Mesenteric fat pad (tissue), 1 donor: ENCODE data around the gene SS18. TPM values are rescaled to one million over a fixed set of nuclear protein-coding genes. Genes with fewer than 3 reads are reported as not detected.

Source experiments
- DNase-seq: peaks from one replicate; pipeline ENCODE4 v3.0.0-alpha.2; 2020; ENCODE audit warnings: low spot score
- total RNA-seq: library from RNA; stranded (reverse); fragmentation: NEBNext Ultra II Directional; extraction: Animal tissue kit (Norgen Biotek cat#: 25700); gene quantifications from one replicate; pipeline ENCODE4 v1.2.1, GENCODE V29; 2021
- donor health status: DM: yes; HTN: yes; CAD: no.

Gene SS18
- total RNA-seq, 1 donor from 2014 or later = 69.9 TPM

DNA sequence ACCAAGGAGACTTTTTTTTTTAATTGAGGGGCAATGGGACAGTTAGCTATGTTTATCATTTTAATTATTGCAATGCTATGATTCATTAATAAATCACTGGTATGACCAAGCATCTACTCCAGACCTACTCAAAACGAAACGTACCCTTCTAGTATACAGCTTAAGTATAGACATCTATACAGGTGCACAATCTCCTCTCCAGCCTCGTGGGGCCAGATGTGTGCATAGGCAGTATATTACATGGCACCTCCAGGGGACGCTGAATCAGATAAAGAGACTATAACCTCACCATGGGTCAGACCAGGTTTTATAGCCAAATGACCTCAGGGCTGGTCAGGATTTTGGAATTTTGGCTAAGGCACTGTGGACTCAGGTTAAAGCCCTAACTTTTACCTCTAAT lies 86.6 kb downstream of the SS18 start:
- DNase-seq = no peak

DNA sequence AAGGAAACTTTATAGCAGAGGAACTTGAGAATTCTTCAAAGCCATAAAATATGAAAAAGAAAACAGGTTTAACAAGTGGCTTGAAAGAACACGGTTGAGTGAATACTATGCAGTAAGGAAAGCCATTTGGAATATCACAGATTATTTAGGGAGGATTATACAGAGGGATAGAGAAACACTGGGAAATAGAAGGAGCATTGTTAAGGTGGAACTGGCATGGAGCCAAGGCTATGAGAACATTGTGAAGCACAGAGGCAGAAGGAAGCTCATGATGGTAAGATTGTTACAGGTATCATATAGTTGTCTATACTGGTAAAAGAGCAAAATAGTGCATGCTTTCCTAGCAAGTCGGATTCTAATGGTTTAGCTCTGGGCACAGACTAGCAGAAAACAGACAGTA lies 87.1 kb downstream of the SS18 start:
- no peak for DNase-seq

DNA sequence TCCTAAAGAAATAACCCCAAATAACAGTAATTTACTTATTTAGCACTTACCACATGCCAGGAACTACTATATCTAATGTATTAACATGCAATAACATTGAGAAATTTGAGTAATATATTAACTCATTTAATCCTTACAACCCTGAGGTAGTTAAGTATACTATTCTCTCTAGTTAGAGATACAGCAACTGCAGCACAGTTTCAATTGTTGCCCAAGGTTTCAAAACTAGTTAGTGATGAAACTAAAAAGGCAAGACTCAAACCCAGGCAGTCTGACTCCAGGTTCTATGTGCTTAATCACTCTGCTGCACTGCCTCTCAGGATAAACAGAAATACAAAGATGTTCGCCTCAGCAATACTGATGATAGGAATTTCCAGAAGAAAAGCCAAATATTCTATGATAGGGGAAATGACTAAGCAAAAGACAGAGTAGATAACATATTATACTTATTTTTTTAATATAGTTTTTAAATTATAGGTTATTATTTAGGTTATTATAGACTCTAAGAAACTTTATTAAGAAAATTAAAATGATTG lies 88.0 kb downstream of the SS18 start:
- DNase-seq = no peak

DNA sequence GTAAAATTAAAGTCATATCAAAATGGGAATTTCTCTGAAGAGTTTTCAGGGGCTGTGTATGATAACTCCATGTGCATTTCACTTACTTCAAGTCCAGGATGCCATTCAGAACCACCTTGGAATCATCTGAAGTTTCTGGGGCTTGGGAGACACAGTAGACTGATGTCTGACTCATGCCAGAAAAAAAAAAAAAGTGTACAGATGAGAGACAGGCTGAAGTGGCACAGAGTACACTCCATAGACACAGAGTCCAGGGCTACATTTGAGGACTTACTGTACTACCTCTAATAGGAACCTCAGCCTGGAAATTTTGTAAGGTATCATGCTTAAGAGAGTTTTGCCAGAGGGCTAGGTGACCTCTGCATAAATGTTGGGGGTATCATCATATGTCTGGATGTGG lies 92.0 kb downstream of the SS18 start:
- no peak for DNase-seq

DNA sequence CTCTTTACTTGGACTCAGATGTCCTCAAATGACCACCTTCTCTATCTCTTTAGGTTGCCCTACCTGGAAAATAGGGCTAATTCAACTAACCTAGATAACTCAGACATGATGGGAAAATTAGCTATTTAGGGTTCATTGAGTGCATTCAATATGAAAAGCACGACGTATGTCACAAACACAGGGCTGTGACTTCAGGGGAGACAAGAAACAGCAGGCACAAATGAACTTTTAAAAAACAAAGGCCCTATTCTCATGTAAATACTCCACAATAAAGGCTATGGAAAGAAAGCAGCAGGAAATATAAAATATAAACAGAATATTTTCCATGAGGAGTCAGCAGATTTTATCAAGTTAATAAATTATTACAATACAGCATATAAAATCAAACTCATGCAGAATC lies 97.8 kb downstream of the SS18 start:
- DNase-seq = no peak

DNA sequence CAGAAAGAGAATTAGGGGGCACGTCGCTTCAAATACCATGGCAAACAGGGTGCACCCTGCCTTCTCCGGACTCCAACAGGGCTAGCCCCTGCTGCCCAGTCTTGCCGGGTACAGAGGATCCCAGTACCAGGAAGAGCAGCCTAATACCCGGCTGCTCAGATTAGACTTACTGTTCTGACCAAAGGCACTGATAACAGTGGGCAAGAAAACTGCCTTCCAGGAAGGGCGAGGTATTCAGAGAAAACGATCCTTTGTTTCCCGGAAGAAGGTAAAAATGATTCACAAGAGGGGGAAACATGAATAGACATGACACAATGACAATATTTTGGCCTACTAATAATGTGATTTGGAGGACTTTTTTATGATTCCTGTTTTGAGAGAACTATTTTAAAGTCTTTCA lies 99.9 kb downstream of the SS18 start:
- DNase-seq = no peak

DNA sequence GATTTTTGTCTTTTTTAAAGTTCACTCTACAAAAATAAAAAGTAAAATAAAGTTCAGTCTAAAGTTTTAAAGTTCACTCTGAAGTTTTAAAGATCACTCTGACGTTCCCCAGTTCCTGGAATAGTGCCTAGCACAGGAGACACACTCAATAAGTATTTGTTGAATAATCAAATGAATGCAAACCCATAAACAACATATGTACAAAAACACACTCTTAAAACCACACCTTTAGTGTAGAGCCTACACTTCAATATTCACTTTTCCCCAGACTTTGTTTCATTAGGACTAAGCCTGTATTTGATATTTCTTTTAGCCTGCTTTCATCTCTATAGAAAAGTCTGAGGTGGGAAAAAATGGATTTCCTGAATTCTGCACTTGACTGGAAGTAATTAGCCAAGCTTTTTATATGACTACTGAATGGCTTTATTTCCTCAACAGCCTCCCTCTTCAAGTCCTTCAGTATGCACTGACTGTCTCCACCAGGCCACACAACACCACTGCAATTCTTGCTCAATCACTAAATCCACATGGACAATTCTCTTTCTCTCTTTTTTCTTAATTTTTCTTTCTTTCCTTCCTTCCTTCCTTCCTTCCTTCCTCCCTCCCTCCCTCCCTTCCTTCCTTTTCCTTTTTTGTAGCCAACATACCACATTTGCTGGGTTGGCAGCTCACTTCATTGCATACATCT lies 104.6 kb downstream of the SS18 start:
- DNase-seq = no peak

DNA sequence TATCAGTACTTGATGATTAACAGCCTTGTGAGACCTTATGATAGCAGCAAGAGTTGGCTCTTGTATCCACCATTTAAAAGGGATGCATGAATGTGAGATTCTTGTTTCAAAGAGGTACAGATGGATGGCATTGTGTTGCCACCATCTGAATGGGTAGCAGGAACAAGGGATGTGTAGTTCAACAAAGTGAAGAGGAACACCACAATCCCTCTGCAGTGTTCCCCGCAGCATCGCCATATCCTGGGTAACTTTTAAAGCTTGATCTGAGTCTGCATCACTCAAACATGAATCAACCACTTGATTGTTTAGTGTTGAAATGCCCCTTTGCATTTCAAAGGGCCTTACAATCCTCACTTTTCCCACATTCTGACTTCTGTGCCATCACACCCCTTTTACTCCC lies 106.7 kb downstream of the SS18 start:
- DNase-seq = no peak

DNA sequence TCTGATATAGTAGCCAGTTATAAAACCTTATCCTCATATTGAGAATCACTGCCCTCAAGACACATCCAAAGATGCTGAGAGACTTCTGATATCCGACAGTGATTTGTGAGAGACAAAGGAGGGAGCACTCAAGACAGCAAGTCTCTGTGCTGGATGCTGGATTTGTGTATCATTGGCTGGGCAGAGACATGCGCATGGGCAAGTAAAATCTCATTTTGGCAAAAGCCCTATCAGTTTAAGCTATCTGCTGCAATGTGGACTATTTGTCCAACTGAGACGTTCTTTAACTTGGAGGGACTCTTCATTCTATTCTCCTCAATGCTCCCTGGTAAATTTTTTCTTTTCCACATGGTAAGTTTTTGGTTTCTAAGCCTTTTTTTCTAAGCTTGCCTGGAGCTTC lies 107.5 kb downstream of the SS18 start:
- no peak for DNase-seq

DNA sequence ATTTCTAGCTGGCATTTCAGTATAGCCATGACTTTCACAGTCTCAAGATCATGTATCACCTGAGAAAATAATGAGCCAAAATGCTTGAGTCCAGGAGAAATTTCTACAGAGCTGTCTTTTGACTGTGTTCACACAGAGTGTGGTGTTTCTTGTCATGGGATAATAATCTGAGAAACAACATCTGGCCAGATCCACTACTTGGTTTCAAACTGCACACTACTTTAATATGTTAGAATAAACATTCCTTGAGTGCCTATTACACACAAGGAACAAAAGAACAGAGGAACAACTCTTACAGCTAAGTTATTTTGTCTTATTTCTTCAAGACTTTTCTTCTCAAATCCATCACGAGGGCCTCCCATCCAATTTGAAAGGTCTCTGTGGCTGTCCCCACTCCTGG lies 108.3 kb downstream of the SS18 start:
- no peak for DNase-seq

DNA sequence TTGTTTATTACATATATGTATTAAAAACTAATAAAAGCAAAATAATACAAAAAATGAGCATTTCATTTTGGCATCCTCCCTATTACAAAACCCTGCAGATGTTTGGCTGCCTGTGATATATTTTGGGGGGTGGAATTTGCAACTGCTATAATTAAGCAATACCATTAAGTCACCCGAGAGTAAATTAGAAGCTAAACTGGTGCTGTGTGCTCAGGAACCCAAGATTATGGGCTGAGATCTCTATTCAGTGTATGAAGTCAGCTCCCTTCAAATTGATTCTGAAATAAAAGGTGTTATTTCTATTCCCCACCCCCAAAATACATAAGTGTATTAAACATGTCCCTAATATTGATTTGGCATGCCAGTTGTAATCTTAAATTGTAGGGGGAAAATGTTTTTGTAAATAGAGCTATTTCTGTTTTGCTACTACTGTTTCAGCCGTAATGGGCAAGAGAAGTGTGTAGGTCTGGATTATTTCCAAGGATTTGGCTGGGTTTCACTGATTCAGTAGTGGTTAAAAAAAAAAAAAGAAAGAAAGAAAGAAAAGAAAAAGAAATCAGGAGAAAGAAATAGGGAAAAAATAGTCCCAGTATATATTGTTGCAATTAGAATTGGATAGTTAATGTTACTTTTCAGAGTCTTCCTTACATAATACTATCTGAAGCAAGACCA lies 110.9 kb downstream of the SS18 start:
- no peak for DNase-seq

DNA sequence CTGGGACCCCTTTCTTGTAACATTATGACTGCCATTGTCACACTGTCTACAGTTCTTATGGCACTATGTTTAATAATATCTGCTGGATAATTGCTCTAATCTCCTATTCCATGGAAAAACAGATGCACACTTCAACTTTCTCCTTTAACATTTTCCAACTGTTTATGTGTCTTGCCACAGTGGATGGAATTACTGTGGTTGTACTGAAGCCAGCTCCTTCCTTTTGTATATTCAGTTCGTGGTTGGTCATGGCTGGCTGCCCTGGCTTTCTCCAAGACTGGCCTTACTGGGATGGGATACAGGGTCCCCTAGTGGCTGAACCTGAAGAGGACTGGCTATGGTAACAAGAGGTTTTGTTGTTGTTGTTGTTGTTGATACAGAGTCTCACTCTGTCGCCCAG lies 113.9 kb downstream of the SS18 start:
- DNase-seq = no peak

DNA sequence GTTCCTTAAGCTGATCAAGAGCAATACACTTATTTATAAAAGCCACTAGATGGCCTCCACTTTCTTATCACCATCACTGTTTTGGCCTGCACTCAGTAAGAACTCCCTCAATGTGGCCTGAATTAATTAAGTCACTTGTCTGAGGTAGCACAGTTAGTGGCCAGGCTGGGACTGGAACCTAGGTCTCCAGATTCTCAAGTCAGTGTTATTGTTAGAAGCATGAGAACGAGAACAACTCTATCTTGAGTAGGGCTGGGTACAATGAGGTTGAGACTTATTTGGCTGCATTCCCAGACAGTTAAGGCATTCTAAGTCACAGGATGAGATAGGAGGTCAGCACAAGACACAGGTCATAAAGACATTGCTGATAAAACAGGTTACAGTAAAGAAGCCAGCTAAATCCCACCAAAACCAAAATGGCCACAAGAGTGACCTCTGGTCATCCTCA lies 115.8 kb downstream of the SS18 start:
- no peak for DNase-seq

Other genes starting within 250 kb of the SS18 start
- gene PSMA8, start 43.3 kb upstream of the SS18 start, total RNA-seq = not detected
- 4.9 TPM for gene TAF4B, start 135.8 kb upstream of the SS18 start, total RNA-seq